GM12892 (cell line): ENCODE results near the gene CXCL12.

Source experiments
- DNase-seq: peaks from one replicate; pipeline ENCODE4 v3.0.0; 2011; ENCODE audit not compliant: insufficient read length
- FAIRE-seq: peaks from 2 replicates; lab custom pipeline; 2011; peaks lifted over from hg19 to GRCh38; lab: Jason Lieb, UNC
- POLR2A ChIP-seq: IDR thresholded peaks from 2 replicates; pipeline ENCODE4 v1.6.1; 2011; ENCODE audit warnings: low read depth, low read length, control low read depth
- POLR2AphosphoS5 ChIP-seq: IDR thresholded peaks from 2 replicates; pipeline ENCODE4 v1.6.1; 2011; ENCODE audit warnings: low read depth, low read length, control low read depth
- TAF1 ChIP-seq: IDR thresholded peaks from 2 replicates; pipeline ENCODE4 v1.6.1; 2011; ENCODE audit warnings: low read depth, mild to moderate bottlenecking, control low read depth, low read length, borderline replicate concordance

CXCL12 gene

DNA sequence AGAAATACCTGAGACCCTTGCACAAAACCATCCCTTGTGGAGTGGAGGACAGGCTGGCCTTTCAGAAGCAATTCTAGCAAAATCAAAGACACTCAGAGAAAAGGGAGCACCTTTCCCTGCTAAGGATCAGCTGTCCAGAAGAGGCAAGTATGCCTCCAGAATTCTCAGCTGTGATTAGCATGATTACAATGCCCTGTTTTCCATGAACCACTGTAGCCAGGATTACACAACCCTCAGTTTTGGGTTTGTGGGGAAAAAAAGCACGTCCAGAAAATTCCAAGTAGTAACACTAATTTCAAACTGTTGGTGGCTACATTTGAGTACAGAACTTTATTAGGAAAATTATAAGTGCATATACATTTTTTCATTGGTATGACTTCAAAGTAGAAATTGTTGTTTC, 15.0 kb downstream of the CXCL12 start:
- TF ChIP-seq POLR2AphosphoS5 (no peak), TAF1 (no peak), POLR2A (no peak)

DNA sequence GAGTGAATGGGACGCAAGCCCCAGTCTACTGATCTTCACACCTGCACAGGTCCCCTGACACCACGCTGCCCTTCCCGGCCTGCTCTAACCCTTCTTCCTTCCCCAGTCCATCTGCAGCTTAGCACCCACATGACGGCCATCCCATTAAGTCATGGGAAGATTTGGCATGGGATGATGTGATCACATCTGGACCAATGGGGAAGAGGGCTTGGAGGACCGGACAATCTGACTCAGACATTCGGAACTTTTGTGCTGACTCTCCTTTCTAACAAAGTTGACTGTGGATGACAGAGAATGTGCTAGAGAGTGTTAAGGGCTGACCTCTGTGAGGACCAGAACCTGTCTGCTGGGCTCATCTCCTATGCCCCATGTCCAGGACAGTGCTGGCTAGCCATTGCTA, 15.6 kb downstream of the CXCL12 start:
- no peak for DNase-seq
- no peak for TF ChIP-seq TAF1
- TF ChIP-seq POLR2A, result no peak
- no peak for TF ChIP-seq POLR2AphosphoS5

More for the DNA sequence above, 15.0 kb downstream of the CXCL12 start:
- DNase-seq (no peak), FAIRE-seq (no peak)

DNA sequence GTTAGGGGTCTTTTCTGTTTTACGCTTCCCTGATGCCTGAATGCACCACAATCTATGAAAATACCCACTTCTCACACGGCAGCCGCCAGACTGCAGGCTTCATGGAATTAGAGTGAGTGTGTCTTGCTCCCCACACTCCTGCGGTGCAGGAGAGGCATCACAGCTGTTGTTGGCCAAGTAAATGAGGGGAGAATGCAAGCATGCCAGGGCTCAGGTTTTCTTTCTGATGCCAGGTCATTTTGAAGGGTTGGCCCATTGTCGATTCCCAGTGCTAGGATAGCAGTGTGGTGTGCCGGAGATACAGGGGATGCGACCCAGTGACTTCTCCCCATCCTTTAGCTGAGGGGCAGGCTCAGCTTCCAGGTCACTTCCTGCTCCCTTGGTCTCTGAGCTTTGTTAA, 16.3 kb downstream of the CXCL12 start:
- FAIRE-seq, result no peak
- TF ChIP-seq POLR2AphosphoS5, result no peak
- TF ChIP-seq POLR2A, result no peak
- no peak for TF ChIP-seq TAF1
- no peak for DNase-seq

More for the DNA sequence above, 15.6 kb downstream of the CXCL12 start:
- no peak for FAIRE-seq

DNA sequence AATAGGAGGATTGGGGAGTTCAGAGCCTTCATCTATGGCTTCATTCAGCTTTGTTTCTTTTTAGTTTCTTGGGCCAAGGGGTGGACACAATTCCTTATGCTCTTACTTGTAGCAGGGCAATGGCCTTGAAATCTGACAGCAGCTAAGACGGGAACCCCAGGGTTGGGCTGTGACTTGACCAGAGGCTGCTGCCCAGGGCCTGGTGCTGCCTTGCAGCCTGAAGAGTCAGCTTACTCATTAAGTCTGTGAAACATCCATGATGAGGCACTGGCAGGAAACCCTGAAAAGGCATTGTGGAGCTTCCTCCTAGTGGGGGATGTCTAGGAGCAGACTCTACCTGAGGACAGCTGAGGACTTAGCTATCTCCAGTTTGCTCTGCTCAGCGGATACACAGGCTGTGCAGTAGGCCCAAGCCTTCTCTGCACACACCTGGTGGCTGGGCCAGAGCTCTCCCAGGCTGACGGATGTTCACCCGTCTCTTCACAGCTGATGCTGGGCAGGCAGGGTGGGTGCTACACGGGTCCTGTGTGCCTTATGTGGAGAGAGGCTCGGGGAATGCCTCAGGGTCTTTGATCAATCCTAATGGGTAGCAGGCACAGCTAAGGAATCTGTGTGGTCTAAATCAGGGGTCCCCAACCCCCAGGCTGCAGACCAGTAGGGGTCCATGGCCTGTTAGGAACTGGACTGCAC, 17.8 kb downstream of the CXCL12 start:
- no peak for FAIRE-seq
- TF ChIP-seq TAF1 (no peak), POLR2A (no peak), POLR2AphosphoS5 (no peak)
- DNase-seq, result no peak

DNA sequence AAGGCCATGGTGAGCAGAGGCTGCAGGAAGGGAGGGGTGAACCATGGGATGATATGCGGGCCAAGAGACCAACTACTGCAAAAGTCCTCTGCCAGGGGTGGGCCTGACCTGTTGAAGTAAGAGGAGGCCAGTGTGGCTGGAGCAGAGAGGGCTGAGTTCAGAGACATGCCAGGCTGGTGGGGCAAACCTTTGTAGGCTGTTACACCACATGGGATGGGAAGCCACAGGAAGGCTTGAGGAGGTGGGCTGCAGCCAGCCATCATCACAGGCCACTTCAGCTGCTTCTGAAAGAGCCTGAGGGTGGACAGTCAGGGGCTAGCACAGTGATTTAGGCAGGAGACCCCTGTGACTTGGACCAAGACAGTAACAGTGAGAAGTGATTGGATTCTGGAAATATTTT, 20.3 kb downstream of the CXCL12 start:
- no peak for FAIRE-seq
- TF ChIP-seq POLR2A (no peak), POLR2AphosphoS5 (no peak), TAF1 (no peak)

DNA sequence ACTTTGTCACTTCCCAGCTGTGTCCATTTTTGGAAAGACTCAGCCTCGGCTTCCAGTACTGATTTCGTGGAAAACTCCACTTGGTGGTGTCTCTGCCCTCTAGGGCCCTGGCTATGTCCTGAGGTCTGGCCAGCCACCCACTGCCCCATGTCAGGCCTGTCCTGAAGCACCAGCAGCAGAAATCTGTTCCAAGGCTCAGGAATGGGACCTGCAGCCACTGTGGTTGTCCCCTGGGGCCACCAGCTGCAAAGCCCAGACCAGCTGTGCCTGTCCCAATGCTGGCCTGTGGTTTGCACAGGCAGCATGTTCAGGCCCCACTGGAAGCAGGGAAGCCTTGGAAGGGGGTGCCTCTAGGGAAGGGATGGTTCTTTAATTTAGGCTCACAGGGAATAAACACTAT, 21.2 kb downstream of the CXCL12 start:
- FAIRE-seq (no peak), DNase-seq (no peak)
- TF ChIP-seq TAF1 (no peak), POLR2AphosphoS5 (no peak), POLR2A (no peak)

More for the DNA sequence above, 20.3 kb downstream of the CXCL12 start:
- no peak for DNase-seq

DNA sequence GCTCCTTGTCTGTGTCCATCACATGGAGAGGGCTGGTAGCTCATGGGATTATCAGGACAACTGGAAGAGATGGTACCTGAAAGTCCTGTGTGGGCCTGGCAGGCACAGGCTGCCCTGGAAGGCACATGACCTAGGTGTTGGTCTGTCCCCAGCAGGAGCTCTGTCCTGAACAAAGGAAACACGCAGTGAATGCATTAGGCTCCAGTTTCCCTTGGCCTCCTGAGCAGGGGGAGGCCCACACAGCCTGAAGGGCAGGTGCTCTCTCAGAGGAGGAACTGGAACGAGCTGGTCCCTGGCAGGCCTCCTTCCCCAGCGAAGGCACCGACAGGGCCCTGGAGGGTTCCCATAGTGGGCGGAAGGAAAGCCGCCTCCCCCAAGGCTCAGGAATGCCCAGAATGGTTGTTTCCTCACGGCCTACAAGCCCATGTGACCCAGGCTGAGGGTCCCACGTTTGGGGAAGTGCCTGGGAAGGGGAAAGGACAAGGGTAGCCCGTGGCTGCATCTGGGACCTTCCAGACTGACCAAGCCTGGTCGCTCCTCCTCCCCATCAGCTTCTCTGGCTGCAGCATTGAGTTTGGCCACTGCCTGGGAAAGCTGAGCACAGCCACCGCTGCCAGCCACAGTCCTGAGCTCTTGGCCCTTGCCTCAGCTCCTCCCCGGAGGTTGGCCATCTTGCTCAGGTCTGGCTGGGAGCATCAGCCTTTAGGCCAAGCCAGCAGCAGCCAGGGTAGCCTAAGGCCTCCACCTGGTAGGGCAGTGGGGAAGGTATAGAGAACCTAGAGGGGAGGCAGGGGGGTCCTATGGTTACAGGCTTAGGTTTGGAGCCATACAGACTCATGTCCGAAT, 21.8 kb downstream of the CXCL12 start:
- no peak for DNase-seq
- TF ChIP-seq TAF1 (no peak), POLR2AphosphoS5 (no peak), POLR2A (no peak)
- FAIRE-seq, result no peak

DNA sequence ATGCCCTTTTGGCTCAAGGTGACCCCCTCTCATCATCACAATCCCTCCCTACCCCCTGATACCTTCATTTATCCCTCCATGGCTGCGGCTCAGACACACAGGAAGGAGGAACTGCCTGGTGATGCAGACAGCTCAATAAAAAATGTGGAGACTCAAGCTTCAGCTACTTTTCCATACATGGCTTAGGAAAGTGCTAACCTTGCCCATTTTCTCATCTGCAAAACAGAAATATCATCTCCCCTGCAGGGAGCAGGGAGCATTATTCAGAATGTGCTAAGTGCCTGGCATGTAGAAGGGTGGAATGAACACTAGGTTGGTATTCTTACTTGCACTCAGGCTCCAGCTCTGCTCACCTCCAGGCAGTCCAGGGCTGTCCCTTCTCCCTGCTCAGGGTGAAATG, 23.8 kb downstream of the CXCL12 start:
- no peak for TF ChIP-seq TAF1
- TF ChIP-seq POLR2A, result no peak
- TF ChIP-seq POLR2AphosphoS5, result no peak
- FAIRE-seq, result no peak
- DNase-seq, result no peak

DNA sequence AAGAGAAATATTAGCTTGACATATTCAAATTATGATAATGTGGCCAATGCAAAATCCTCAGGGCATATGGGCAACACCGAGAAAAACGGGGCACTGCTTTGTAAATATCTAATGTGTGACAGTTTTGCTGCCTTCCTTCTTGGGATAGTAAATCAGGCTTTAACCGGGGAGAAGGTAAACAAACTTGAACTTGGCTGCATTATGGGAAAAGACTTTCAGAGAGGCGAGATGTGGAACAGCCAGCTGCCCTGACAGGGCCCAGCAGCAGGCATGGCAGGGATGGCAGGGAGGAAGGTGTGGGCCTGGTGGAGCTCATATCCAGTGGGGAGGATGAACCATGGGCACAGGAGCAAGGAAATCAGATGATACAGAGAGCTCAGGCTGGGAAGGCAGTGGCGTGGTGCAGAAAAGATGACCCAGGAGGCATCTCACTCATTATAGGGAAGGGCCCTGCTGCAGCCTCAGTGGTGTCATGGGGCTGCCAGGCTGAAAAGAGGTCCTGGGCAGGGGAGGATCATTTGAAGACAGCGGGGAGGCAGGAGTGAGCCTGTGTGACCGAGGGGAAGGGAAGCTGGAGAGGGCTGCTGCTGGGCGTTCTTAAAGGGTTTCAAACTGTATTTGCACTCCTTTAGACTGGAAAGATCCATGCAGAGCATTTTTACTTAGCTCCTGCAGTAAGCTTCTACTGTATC, 26.7 kb downstream of the CXCL12 start:
- DNase-seq, result no peak
- FAIRE-seq, result no peak
- TF ChIP-seq TAF1 (no peak), POLR2AphosphoS5 (no peak), POLR2A (no peak)

DNA sequence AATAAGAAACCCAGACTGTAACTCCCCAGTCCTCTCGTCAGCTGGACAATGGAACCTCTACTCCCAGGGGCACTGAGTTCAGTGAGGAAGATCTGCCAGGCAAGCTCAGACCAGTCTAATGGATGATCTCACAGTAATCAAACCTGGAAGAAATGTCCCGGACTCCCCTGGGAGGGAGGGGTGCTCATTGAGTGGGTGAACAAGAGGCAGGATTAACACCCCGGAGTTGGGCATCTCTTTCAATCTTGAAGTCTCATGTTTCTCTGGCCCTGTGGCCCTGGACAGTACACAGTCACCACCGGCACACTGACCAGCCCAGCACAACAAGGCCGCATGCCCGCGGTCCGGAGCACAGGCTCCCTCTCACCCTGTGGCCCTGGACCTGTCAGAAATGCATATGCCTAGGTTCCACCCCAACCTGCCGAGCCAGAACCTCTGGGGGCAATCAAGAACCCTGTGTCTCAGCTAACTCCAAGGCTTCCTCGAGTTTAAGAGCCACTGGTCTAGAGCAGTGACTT, 27.8 kb downstream of the CXCL12 start:
- TF ChIP-seq POLR2AphosphoS5 (no peak), TAF1 (no peak), POLR2A (no peak)
- FAIRE-seq (no peak), DNase-seq (no peak)
